HG03039 (cell line): ENCODE results near the gene ZNF230.
A peak's percentile ranks its signal among the peaks of the same experiment; 100 is the strongest.

Experiments
- ATAC-seq: cut with Tn5 transposase; IDR thresholded peaks from one replicate; pipeline ENCODE4 v1.9.1; 2021; ENCODE audit warnings: mild to moderate bottlenecking, moderate library complexity; ENCODE audit not compliant: unreplicated experiment

Gene ZNF230

GRCh38 chr19:44032001-44032610 lies 29.3 kb downstream of the ZNF230 start:
- no peak for ATAC-seq

GRCh38 chr19:44042147-44042546 lies 39.4 kb downstream of the ZNF230 start:
- ATAC-seq = no peak

GRCh38 chr19:44050740-44051649 lies 48.2 kb downstream of the ZNF230 start:
- no peak for ATAC-seq

GRCh38 chr19:44051650-44052402 lies 49.1 kb downstream of the ZNF230 start, which contains the start of gene ZNF223:
Gene ZNF223 (plus strand): TSS chr19:44052036. CDS start chr19:44055177, 3,141 bp downstream.
- ATAC-seq = peak; percentile 67

DNA sequence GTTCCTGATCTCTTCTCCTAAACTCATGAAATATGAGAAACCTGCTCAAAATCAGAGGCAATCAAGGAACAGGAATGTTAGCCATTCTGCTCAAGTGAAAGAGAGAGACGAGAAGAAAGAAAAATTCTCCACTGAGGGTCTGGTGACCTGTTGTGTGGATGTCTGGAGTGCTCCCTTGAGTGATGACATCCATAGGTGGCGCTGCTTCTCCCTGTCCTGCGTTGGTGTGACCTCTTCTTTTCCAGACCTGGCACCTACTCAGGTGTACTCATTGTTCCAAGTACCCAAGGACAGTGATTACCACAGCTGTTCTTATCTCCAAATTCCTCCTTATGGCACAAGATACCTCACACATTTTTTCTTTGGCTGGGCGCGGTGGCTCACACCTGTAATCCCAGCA lies 53.1 kb downstream of the ZNF230 start:
- no peak for ATAC-seq

DNA sequence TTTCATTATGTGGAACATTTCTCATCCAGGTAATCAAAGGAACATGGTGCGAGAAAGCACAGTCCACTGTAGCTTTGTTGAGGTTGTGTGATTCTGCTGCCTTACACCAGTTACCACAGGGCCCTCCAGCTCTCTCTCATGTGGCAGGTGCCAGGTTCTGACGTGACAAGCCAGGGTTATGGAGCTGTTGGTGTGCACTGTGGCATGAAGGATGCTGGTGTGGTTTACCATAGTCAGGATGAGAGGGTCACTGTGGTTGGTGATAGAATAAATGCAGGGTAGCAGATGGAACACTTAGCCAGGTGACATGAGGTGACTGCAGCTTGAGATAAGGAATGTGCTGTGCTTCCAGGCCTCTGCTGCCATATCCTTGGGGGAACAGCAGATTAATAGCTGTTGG lies 56.5 kb downstream of the ZNF230 start:
- ATAC-seq = no peak

DNA sequence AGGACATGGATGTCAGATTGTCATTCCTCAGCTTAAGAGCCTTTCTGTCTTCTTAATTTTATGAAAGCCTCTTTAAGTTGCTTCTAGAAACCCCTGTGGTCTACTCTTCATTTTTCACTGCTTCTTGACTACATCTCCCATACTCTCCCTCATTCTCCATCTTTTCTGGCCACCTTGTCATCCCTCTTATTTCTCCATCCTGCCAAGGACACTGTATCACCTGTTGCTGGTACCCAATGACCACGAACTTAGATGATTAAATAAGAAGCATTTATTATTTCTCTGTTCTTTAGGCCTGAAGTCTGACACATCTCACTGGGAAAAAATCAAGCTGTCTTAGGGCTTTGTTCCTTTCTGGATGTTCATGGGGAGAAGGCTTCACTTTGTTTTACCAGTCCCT lies 58.3 kb downstream of the ZNF230 start:
- ATAC-seq = no peak
